DMS53 treated with DMSO at 0.1 percent for 48 hours (cell line): ENCODE results near the gene CA10.

ENCODE experiments used
- DNase-seq: peaks from one replicate; lab custom pipeline; 2025; ENCODE audit not compliant: unreplicated experiment; lab: John Stamatoyannopoulos, UW

Gene CA10

DNA sequence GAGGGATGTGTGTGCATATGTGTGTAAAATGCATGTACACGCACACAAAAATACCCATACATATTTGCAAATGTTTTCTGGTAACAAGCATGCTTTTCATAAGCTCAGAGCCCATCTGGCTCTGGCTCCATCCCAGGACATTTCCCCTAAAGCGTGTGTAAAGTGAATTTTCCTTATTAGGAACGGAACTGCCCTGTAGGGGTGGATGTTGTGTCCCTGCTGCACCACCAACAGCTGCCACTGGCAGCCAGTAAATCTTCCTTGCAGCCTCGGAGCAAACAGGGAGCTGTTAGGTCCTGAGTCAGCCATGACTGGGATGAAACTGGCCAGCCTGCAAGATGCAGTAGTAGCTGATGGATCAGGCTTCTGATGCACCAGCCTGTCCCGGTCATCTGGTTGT, 504.6 kb downstream of the CA10 start:
- DNase-seq: no peak

DNA sequence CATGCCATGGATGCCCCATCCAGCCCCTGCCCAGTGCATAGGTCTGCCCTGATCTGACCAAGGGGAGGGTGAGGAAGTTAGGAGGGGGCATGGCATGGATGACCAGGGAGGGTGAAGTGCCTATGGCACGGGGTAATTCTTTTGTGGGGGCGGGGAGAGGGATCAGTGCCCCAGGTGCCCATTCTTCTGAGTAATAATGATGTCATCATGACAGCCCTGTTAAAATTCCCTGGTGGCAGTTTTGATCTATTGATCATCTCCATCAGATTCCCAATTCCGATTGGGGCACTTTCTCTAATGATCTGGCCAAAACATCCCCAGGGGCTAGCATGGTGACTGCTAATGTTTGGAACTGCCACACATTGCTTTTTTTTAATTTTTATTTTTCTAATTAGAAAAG, 506.0 kb downstream of the CA10 start:
- no peak for DNase-seq

DNA sequence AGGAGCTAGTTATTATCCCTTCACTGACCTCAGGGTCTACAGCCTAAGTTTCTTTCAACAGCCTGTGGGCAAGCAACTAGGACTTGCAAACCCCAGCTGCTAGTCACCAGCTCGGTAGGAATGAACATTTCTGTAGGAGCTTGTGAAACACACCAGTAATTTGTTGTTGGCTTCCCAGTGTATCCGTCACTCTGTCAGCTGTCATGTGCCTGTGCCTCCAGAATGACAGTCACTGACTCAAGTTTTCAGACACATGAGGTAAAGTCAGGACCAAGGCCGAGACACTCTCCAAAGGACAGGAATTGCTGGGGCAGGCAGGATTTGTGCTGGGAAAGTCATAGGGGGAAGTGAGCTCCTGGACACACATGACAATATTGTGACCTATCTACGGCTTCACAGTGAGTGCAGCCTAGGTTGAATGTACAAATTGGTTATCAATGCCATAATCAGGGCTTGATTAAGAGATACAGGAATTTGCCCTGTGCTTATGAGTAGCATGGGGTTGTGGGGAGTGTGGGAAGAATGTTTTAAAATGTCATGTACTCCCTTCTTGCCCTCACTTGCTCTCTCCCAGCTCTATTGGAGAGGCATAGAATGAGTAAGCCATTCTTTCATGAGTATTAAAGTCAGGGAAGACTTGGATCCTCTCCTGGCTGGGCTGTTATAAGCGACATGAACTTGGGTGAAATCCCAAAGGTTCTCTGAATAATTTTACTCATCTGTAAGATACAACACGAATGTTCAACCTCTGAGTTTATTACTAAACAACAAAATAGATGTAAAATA, 506.8 kb downstream of the CA10 start:
- no peak for DNase-seq

DNA sequence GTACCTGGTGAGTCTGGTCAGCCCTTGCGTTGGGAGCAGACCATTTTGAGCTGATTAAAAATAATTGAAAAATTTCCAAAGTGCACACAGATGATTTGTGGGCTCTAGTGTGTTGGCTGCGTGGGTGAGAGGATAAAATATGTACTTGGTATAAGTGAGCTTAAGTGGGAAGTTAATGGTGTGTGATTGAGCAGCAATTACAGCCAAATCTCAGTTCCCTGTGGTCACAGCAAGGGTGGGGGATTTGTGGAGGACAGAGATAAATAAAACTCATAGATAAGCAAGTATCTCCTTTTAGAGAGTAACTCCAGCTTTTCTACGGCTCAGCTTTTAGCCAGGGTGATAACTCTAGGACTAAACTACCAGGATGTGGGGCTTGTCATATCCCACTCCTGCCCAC, 507.7 kb downstream of the CA10 start:
- DNase-seq: no peak

DNA sequence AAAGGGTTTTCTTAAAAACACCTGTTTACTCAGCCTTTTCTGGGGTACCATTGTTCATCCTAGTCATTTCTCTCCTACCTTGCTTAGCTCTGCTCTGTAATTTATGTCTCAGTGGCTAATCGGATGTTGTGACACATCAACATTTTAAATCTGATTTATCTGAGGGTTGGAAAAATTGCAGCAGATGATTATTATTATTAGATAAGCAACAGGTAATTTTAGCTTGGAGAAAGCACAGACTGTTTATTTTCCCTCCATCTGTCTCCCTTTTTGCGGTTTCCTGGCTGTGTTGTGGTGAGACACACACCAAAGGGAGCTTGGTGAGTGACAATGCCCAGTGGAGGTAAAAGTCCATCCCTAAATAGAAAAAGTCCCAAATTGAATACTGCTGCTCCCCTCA, 508.3 kb downstream of the CA10 start:
- DNase-seq: no peak

DNA sequence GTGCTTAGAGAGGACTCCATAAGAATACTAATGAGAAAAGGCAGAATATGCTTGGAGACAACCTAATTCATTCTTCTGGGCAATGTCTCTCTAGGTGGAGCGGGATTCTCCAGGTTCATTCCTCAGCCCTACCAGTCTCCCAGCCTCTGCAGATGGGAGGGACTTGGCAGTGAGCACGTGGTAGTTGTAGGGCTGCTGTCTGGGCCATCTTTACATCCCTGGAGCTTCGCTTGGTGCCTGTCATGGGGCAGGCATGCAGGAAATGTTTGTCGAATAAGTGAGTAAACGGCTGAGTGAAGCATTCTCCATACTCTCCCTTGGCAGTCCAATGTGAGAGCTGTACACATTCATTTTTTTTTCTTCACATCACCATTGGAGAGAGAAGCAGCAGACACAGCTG, 510.7 kb downstream of the CA10 start:
- DNase-seq: peak; percentile 5

DNA sequence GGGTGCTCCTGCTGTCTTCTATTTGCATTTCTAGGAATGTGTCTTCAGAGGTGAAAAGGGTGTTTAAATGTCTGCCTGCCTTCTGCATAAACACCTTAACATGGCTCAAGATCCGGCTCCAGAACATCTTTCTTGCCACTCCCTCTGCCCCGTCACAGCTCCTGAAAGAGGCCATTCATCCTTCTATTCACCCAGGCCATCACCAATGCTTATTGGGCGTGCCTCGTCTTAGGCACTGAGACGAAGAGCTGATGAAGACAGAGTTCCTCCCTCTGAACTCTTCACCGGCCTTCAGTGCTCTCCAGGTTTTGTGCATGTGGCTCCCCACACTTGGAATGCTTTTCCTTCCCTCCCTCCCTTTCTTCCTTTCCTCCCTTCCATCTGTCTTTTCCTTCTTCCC, 511.4 kb downstream of the CA10 start:
- DNase-seq: no peak

DNA sequence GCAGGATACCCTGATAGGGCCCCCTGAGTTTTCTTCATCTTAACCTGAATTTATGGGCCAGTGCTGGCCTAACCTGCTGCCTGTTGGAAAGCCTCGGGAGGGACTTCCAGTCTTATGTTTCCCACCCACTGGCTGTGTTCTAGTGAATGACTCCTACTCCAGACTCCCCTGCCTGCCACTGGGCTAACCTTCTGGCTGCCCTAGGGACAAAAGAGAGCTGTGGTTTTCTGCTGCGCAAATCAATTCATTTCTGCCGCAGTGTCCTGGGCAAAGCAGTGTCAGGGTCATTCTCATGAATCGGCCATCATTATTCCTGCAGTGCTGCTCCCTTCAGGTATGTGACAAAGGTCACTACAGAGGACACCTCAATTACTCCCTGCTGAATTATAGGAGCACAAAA, 512.0 kb downstream of the CA10 start:
- no peak for DNase-seq

DNA sequence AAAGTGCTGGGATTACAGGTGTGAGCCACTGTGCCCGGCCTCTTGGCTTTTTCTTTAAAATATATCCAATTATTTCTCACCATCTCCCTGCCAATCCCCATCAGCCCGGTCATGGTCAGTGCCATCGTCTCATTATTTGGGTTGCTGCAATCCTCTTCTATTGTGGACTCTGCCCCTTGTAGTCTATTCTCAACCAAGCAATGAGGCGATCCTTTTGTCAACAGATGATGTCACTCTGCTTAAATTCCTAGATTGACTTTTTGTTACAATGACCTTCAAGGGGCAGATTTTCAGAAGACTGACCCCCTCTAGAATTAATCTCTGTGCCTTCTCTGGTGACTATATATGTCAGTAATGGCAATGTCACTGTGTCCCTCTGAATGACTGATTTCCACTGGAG, 513.5 kb downstream of the CA10 start:
- peak; percentile 11 for DNase-seq

DNA sequence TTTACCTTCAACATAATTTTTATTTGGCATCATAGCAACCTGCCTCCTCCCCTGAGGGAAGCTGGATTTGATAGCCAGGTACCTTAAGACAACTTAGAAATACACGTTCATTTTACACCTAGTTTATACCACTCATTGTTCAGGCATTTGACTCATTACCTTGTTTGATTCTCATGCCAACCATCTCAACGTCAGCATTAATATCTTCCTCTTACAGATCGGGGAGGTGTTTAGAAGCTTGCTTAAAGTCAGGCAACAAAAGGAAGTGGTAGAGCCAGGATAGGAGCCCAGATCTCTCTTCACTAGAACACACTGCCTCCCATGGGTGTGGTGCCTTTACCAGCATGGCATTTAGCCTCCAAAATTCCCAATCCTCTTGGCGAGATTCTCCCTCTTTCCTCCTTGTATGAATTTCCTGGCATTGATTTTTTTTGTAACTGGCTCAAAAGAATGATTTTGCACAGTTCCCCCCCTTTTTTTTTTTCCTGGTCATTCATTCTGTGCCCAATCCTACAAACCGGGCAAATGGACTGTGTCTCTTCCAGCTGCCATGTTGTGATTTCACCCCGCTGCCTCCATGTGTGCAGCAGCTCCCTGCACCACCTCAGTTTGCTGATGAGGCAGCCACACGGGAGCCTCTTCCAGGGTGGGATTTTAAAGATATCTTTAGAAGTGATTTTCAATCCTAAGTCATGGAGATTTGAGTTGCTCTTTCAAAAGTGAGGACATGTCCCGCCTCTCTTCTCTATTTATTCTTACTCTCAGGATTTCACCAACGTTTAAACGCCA, 514.6 kb downstream of the CA10 start:
- DNase-seq: no peak

DNA sequence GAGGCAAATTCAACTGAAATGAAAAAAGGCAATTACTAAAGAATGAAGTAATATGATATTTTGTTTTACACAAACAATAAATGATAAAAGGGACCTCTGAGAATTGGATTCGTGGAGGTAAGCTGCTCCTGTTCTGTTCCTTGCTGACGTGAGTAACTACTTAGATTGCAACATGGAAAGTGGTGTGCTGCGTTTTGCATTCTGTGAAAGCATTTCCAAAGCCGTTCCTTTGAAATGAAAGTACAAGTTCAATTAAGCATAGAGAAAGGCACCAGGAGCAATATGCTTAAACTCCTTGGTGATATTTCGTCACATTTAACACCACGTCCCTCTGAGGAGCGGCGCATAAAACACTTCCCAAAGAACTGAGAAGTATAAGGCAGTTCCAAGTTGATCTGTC, 516.5 kb downstream of the CA10 start:
- DNase-seq: no peak

DNA sequence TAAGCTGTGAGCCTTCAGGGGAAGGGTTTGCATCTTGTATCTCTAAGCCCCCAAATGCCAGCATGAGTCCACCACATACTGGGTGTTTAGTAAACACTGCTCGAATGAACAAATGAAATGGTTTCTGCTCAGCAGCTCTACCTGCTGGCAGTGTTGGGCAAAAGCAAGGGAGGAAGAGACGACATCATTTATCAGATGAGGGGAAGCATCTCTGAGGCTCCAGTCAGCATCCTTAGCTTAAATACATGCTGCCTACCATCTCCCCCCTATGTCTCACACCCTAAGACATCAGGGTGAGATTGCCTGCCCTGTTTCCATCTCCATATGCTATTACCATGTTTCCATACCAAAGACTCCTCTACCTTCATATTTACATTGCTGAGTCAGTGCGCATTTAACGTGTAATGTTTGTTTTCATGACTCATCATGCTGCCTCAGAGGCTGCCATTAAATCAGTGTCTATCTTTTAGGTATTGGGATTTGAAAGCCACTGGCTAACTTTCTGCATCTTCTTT, 518.3 kb downstream of the CA10 start:
- DNase-seq: peak; percentile 95

DNA sequence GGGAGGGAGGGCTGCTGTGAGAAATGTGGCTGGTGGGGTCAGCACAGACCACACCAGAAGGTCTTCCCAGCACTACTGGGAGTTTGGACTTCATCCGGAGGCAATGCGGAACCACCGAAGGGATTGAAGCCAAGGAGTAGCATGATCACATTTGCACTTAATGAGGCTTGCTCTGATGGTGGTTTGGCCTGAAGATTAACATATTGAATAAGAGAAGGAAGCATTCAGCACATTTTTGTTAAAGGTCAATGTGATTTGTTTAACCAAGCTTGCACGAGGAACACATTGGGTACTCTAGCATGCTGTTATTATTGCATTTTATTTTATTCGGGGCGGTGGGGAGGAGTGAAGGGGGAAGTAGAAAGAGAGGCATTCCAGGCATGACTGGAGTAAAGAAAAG, 519.5 kb downstream of the CA10 start:
- DNase-seq: no peak

DNA sequence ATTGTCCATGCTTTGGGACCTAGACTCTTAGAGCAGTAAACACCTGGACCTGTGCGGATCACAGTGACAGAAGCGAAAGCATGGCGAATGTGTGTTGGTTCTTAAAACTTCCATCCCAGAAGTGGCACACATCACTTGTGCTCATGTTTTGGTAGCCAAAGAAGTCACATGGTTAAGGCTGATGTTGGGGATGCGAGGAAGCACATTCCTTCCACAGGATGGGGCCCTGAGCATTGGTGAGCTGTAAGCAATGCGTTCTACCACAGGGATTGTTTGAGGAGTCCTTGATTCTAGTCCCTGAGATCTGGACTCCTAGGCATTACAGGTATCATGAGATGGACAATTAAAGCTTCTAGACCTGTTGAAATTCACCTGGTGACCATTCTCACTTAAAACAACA, 522.2 kb downstream of the CA10 start:
- no peak for DNase-seq

DNA sequence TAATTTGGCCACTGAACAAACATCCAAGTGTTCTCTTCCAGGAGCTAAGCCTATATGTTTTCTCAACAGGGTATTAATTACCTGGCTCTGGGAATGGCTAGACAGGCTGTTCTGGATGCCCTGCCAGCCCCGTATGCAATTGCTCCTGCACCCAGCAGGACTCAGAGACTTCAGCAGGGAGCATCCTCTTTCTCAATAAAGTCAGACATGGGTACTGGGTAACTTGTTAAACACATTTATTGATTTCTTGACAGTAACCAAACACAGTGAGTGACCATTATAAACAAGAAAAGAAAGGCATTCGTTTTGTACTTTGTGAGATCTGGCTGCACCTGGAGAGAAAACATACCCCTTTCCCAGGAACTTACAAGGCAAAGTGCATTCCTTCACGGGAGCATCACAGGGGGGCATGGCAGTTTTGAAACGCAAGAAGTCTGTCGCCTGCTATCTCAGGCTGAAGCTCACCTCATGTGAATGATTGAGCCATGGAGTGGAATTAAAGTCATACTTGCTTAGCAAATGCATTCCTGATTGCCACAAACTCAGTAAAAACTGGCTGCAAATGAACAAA, 528.3 kb downstream of the CA10 start:
- no peak for DNase-seq

DNA sequence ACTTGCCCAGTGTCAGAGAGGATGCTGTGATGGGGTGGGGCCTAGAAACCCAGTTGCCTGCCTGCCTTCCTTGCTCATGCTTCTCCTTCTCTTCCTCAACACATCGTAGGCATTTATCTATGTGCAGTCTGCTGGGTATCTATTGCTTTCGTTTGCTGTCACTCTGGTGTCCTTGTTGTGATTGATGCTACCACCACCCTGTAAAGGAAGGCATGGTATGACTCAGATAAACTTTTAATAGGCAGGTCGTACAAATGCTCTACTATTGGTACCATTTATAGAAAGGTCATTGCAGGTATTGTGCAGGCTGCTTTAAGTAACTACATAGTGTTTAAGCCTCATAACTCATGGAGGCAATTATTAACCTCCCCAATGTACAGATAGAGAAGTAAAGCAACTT, 529.3 kb downstream of the CA10 start:
- DNase-seq: no peak

DNA sequence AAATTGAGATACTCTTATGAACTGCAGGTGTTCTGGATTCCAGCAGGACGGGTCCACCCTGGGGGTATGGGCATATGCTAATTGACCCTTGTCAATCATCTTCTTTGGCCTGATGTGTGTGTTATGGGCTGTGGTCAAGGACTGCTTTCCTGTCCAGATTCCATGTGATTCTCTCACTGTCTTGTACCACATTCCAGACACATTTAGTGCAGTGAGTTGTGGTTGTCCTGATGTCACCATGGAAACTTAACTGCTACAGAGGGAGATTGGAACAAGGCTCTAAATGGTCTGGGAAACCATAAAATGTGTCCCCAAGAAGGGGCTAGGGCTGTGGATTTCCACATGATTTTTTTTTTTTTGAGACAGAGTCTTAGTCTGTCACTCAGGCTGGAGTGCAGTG, 530.7 kb downstream of the CA10 start:
- DNase-seq: no peak

DNA sequence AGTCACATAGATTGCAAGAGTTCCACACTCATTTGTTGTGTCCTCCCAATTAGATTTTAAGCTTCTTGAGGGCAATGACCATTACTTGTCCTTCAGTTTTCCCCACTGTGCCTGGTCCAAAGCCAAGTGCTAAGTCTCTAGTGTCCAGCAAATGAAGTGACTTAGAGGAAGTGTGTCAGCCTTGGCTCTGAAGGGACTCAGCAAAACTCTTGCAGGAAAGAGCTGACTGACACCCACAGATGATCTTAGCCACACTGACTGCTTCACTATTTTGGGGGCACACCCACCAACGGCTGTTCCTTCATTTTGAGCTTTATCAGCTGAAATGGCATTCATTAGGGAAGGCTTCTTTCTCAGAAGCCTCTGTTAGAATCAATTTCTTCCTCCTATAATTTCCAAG, 540.0 kb downstream of the CA10 start:
- no peak for DNase-seq

DNA sequence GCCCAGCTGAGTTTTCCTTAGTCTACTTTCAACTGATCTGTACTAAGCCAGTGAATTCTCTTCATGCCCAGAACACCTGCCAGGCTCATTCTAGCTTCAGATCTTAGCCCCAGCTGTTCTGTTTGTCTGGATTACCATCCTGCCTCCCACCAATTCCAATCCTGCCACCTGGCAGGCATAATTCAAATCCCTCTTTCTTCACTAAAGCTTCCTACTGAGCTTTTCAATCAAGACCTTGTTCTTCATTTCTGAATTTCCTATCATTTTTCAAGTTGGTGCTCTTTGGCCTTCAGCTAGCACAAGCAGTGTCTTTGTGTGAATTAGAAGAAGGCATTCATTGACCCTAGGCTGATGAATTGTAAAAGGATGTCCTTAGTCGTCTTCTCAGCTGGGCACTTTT, 540.5 kb downstream of the CA10 start:
- no peak for DNase-seq

DNA sequence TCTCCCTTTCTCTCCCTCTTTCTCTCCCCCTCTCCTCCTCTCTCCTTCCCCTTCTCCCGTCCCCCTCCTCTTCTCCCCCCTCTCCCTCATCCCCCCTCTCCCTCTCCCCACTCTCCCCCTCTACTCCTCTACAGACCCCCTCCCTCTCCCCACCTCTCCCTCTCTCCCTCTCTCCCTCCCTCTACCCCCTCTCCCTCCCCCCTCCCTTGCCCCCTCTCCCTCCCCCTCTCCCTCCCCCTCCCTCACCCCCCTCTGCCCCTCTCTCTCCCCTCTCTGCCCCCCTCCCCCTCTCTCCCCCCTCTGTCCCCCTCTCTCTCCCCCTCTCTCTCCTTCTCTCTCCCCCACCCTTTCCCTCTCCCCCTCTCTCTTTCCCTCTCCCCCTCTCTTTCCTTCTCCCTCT, 545.3 kb downstream of the CA10 start:
- no peak for DNase-seq

DNA sequence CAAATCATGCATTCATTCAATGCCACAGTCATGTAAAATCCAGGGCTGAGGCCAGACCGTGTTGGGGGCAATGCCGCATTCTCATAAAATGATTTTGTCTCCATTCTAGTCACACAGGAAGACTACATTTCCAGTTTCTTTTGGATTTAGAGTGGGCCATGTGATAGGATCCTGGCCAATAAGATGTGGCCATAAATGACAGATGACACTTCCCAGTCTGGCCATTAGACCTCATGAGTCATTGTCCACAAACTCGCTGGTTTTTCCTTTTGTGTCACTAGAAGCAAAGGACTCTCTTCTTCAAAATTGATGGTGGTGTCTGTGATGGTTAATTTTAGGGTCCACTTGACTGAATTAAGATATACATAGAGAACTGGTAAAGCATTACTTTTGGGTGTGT, 545.8 kb downstream of the CA10 start:
- no peak for DNase-seq

DNA sequence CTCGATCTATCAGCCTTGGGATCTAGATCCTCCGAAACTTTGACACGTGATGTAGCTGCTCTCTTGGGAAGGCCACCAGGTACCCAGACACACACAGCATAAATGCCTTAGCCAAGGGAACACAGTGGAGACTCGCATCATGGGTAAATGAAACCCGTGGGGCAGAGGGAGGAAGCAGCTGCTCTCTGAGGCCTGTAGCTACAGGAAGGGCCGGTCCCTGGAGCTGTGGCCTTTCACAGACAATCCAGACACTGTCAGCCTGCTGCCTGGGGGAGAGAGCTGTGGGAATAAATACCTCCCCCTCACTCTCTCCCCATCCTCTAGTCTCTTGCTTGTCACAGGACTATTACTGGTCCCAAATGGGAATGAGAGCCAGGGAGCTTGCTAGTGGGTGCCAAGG, 546.9 kb downstream of the CA10 start:
- no peak for DNase-seq
